ENCODE data around the gene HIVEP2. TPM values are rescaled to one million over a fixed set of nuclear protein-coding genes. Genes with fewer than 3 reads are reported as not detected.

The HIVEP2 gene
- total RNA-seq, 1 experiment from 2014 or later = 3.0 TPM

GRCh38 chr6:142965164-142965563 is 20.2 kb upstream of the HIVEP2 start:
- no peaks in the 10 kb centered on the region for H3K9me2 ChIP-seq (replicated peaks; ENCODE audit: insufficient read depth, low read length)
- no peaks in the 10 kb centered on the region for H3K79me2 ChIP-seq (ENCODE audit: low read length)
- no peak overlapping the region for H2AFZ ChIP-seq (ENCODE audit: low read length)
- no peak overlapping the region for H3K4me2 ChIP-seq (ENCODE audit: low read depth, low read length, poor library complexity, severe bottlenecking)
- H3K36me3 ChIP-seq (ENCODE audit: insufficient read depth, low read length) = no peaks in the 10 kb centered on the region
- H4K20me1 ChIP-seq (ENCODE audit: insufficient read depth, low read depth, low read length) = no peaks in the 10 kb centered on the region
- no peak overlapping the region for H3K27ac ChIP-seq (ENCODE audit: low read length)
- no peaks in the 10 kb centered on the region for H3K4me1 ChIP-seq (ENCODE audit: low read length)
- no peaks in the 10 kb centered on the region for H3K9me3 ChIP-seq (ENCODE audit: low read length)
- no peak for DNase-seq
- no peak overlapping the region for H3K9ac ChIP-seq (ENCODE audit: low read length)
- no peaks in the 10 kb centered on the region for H3K27me3 ChIP-seq (ENCODE audit: low read length)
- H3K4me3 ChIP-seq (ENCODE audit: low read length) = no peak overlapping the region

GRCh38 chr6:142960098-142960497 is 15.1 kb upstream of the HIVEP2 start:
- Histone ChIP-seq H3K27ac (ENCODE audit: low read length) (no peak overlapping the region), H3K9me2 (replicated peaks; ENCODE audit: insufficient read depth, low read length) (no peaks in the 10 kb centered on the region), H3K27me3 (ENCODE audit: low read length) (no peaks in the 10 kb centered on the region), H3K4me2 (ENCODE audit: low read depth, low read length, poor library complexity, severe bottlenecking) (no peak overlapping the region), H3K79me2 (ENCODE audit: low read length) (no peaks in the 10 kb centered on the region), H3K36me3 (ENCODE audit: insufficient read depth, low read length) (no peaks in the 10 kb centered on the region), H3K9ac (ENCODE audit: low read length) (no peak overlapping the region), H2AFZ (ENCODE audit: low read length) (no peak overlapping the region), H3K4me1 (ENCODE audit: low read length) (no peaks in the 10 kb centered on the region), H3K9me3 (ENCODE audit: low read length) (no peaks in the 10 kb centered on the region), H3K4me3 (ENCODE audit: low read length) (no peak overlapping the region), H4K20me1 (ENCODE audit: insufficient read depth, low read depth, low read length) (no peaks in the 10 kb centered on the region)
- no peak for DNase-seq

GRCh38 chr6:142958343-142958742 is 13.4 kb upstream of the HIVEP2 start:
- no peaks in the 10 kb centered on the region for H3K79me2 ChIP-seq (ENCODE audit: low read length)
- no peaks in the 10 kb centered on the region for H4K20me1 ChIP-seq (ENCODE audit: insufficient read depth, low read depth, low read length)
- no peaks in the 10 kb centered on the region for H3K27me3 ChIP-seq (ENCODE audit: low read length)
- no peak overlapping the region for H3K27ac ChIP-seq (ENCODE audit: low read length)
- no peak overlapping the region for H3K4me2 ChIP-seq (ENCODE audit: low read depth, low read length, poor library complexity, severe bottlenecking)
- no peak overlapping the region for H3K4me3 ChIP-seq (ENCODE audit: low read length)
- no peaks in the 10 kb centered on the region for H3K9me2 ChIP-seq (replicated peaks; ENCODE audit: insufficient read depth, low read length)
- H3K36me3 ChIP-seq (ENCODE audit: insufficient read depth, low read length) = no peaks in the 10 kb centered on the region
- no peak overlapping the region for H3K9ac ChIP-seq (ENCODE audit: low read length)
- H3K9me3 ChIP-seq (ENCODE audit: low read length) = no peaks in the 10 kb centered on the region
- no peak overlapping the region for H2AFZ ChIP-seq (ENCODE audit: low read length)
- DNase-seq = no peak
- H3K4me1 ChIP-seq (ENCODE audit: low read length) = no peaks in the 10 kb centered on the region

- Histone ChIP-seq H2AFZ (ENCODE audit: low read length) (no peak overlapping the region), H3K27me3 (ENCODE audit: low read length) (no peaks in the 10 kb centered on the region), H3K4me2 (ENCODE audit: low read depth, low read length, poor library complexity, severe bottlenecking) (no peak overlapping the region), H3K9ac (ENCODE audit: low read length) (no peak overlapping the region), H3K9me3 (ENCODE audit: low read length) (no peaks in the 10 kb centered on the region), H3K9me2 (replicated peaks; ENCODE audit: insufficient read depth, low read length) (no peaks in the 10 kb centered on the region), H3K79me2 (ENCODE audit: low read length) (no peaks in the 10 kb centered on the region), H3K36me3 (ENCODE audit: insufficient read depth, low read length) (no peaks in the 10 kb centered on the region), H3K27ac (ENCODE audit: low read length) (no peak overlapping the region), H3K4me3 (ENCODE audit: low read length) (no peak overlapping the region), H4K20me1 (ENCODE audit: insufficient read depth, low read depth, low read length) (no peaks in the 10 kb centered on the region), H3K4me1 (ENCODE audit: low read length) (no peaks in the 10 kb centered on the region)
- DNase-seq = no peak
These were observed 11.8 kb upstream of the HIVEP2 start for GRCh38 chr6:142956726-142957125.

- no peaks in the 10 kb centered on the region for H4K20me1 ChIP-seq (ENCODE audit: insufficient read depth, low read depth, low read length)
- no peak overlapping the region for H3K9ac ChIP-seq (ENCODE audit: low read length)
- H3K36me3 ChIP-seq (ENCODE audit: insufficient read depth, low read length) = no peaks in the 10 kb centered on the region
- no peaks in the 10 kb centered on the region for H3K79me2 ChIP-seq (ENCODE audit: low read length)
- no peak overlapping the region for H2AFZ ChIP-seq (ENCODE audit: low read length)
- DNase-seq = no peak
- no peaks in the 10 kb centered on the region for H3K27me3 ChIP-seq (ENCODE audit: low read length)
- H3K27ac ChIP-seq (ENCODE audit: low read length) = no peak overlapping the region
- H3K4me2 ChIP-seq (ENCODE audit: low read depth, low read length, poor library complexity, severe bottlenecking) = no peak overlapping the region
- no peaks in the 10 kb centered on the region for H3K4me1 ChIP-seq (ENCODE audit: low read length)
- no peak overlapping the region for H3K4me3 ChIP-seq (ENCODE audit: low read length)
- H3K9me3 ChIP-seq (ENCODE audit: low read length) = no peaks in the 10 kb centered on the region
- H3K9me2 ChIP-seq (replicated peaks; ENCODE audit: insufficient read depth, low read length) = no peaks in the 10 kb centered on the region
These were observed 9.9 kb upstream of the HIVEP2 start for GRCh38 chr6:142954844-142955243.

DNA sequence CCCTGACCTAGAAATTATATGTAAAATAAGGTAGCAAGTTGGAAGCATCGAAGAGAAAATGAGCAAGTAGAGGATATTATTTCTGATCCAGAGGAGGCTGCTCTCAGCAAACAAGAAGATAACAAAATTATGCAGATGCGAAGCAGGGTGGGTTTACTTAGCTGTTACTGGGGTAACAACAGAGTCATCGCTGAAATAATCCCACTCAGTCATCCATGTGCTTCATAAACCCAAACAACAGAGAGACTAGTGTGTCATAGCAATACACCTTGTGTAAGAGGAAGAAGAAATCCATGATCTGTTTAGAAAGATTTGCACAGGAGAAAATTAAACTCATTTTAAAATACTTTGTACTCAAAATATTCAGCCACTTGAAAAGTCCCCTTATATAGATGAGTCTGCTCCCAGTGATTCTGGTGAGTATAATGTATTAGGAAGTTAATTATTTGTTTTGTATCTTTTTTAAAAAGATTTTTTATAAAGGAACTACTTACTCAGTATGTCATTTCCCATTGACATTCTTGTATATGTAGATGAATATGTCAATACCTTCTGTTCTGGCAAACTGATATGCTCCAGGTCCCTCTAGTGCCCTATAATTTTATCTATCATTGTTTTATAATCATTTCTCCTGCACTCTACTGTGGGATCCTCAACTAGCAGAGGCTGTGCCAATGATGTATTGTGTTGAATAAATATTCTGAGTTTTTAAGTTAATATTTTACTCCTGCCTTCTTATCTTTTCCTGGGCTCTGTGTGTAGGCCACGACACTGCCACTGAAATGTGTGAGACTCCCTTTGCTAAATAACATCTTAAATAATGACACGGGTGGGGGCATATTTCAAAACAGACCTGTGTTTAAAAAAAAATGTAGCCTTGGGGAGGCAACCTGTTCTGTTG is 8.6 kb upstream of the HIVEP2 start:
- Histone ChIP-seq H4K20me1 (ENCODE audit: insufficient read depth, low read depth, low read length) (no peaks in the 10 kb centered on the region), H2AFZ (ENCODE audit: low read length) (no peak overlapping the region), H3K9me2 (replicated peaks; ENCODE audit: insufficient read depth, low read length) (no peaks in the 10 kb centered on the region), H3K4me3 (ENCODE audit: low read length) (no peak overlapping the region), H3K36me3 (ENCODE audit: insufficient read depth, low read length) (no peaks in the 10 kb centered on the region), H3K9ac (ENCODE audit: low read length) (no peak overlapping the region), H3K27ac (ENCODE audit: low read length) (no peak overlapping the region), H3K79me2 (ENCODE audit: low read length) (no peaks in the 10 kb centered on the region), H3K4me2 (ENCODE audit: low read depth, low read length, poor library complexity, severe bottlenecking) (no peak overlapping the region), H3K4me1 (ENCODE audit: low read length) (no peaks in the 10 kb centered on the region), H3K27me3 (ENCODE audit: low read length) (no peaks in the 10 kb centered on the region), H3K9me3 (ENCODE audit: low read length) (no peaks in the 10 kb centered on the region)
- no peak for DNase-seq

DNA sequence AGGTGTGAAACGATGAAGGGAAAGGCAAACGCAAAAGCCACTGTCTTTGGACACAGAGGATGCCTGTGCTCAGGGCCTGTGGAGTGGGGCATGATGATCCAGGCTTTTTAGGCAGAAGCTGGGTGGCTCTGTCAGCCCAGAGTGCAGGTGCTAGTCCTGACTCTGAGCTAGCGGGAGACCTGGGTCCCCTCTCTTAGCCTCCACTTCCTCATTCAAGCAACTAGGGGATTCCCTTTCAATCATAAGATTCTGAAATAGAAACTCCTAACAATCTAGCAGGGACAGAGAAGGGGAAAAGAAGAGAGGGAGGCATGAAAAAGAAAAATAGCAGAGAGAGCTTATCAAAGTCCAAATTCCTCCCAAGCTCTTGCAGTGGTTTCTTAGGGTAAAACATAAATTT is 7.6 kb upstream of the HIVEP2 start:
- Histone ChIP-seq H3K4me2 (ENCODE audit: low read depth, low read length, poor library complexity, severe bottlenecking) (no peak overlapping the region), H3K27me3 (ENCODE audit: low read length) (no peaks in the 10 kb centered on the region), H4K20me1 (ENCODE audit: insufficient read depth, low read depth, low read length) (no peaks in the 10 kb centered on the region), H3K4me1 (ENCODE audit: low read length) (peaks cover 6% of the 10 kb centered on the region), H3K9ac (ENCODE audit: low read length) (no peak overlapping the region), H3K27ac (ENCODE audit: low read length) (no peak overlapping the region), H3K4me3 (ENCODE audit: low read length) (no peak overlapping the region), H3K9me3 (ENCODE audit: low read length) (no peaks in the 10 kb centered on the region), H3K36me3 (ENCODE audit: insufficient read depth, low read length) (no peaks in the 10 kb centered on the region), H3K9me2 (replicated peaks; ENCODE audit: insufficient read depth, low read length) (no peaks in the 10 kb centered on the region), H3K79me2 (ENCODE audit: low read length) (no peaks in the 10 kb centered on the region), H2AFZ (ENCODE audit: low read length) (no peak overlapping the region)
- no peak for DNase-seq

DNA sequence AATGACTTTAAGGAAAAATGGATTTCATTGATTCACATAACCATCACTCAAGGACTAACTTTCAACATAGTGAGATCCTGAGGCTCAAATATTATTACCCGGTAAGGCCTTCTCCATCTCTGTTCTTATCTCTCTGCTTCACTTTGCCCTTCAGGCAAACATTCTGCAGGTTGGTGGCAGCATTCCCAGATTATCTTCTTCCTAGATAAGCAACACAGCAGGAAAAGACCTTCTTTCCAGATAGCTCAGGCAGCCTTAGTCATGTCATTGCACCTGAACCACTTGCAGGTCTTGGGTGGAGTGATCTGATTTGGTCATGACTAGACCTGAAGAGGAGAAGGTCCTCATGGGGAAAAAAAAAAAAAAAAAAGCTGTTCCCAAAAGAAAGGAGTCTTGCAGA is 5.3 kb upstream of the HIVEP2 start:
- no peak overlapping the region for H2AFZ ChIP-seq (ENCODE audit: low read length)
- no peak for DNase-seq
- no peak overlapping the region for H3K27ac ChIP-seq (ENCODE audit: low read length)
- no peak overlapping the region for H3K9ac ChIP-seq (ENCODE audit: low read length)
- peaks cover 28% of the 10 kb centered on the region for H3K4me1 ChIP-seq (ENCODE audit: low read length)
- H3K27me3 ChIP-seq (ENCODE audit: low read length) = no peaks in the 10 kb centered on the region
- no peaks in the 10 kb centered on the region for H4K20me1 ChIP-seq (ENCODE audit: insufficient read depth, low read depth, low read length)
- H3K79me2 ChIP-seq (ENCODE audit: low read length) = no peaks in the 10 kb centered on the region
- no peaks in the 10 kb centered on the region for H3K9me3 ChIP-seq (ENCODE audit: low read length)
- no peak overlapping the region for H3K4me2 ChIP-seq (ENCODE audit: low read depth, low read length, poor library complexity, severe bottlenecking)
- H3K36me3 ChIP-seq (ENCODE audit: insufficient read depth, low read length) = no peaks in the 10 kb centered on the region
- H3K4me3 ChIP-seq (ENCODE audit: low read length) = no peak overlapping the region
- H3K9me2 ChIP-seq (replicated peaks; ENCODE audit: insufficient read depth, low read length) = no peaks in the 10 kb centered on the region
